Skeletal muscle tissue (tissue), 4 donors: ENCODE measurements around the gene PACRG. TPM values are rescaled to one million over a fixed set of nuclear protein-coding genes. Genes with fewer than 3 reads are reported as not detected.

Experiments
- H3K27ac ChIP-seq: one replicate; pipeline ENCODE4 v1.7.0; 2013; ENCODE audit warnings: mild to moderate bottlenecking, low read depth, low read length, inconsistent platforms
- H3K27me3 ChIP-seq, 3 donors: one replicate each; pipeline ENCODE4 v1.7.0; 2013; ENCODE audit warnings: low read length in 3 of 3; ENCODE audit not compliant: control insufficient read depth in 3 of 3, insufficient read depth in 3 of 3
- H3K36me3 ChIP-seq, 3 donors: one replicate each; pipeline ENCODE4 v1.7.0; 2013; ENCODE audit warnings: low read length in 3 of 3; ENCODE audit not compliant: control insufficient read depth in 3 of 3, insufficient read depth in 3 of 3
- H3K4me1 ChIP-seq, 3 donors: one replicate each; pipeline ENCODE4 v1.7.0; 2013; ENCODE audit warnings: low read length in 3 of 3, mild to moderate bottlenecking in 3 of 3; ENCODE audit not compliant: control insufficient read depth in 3 of 3, insufficient read depth in 3 of 3
- H3K4me3 ChIP-seq, 3 donors: one replicate each; pipeline ENCODE4 v1.7.0; 2013; ENCODE audit warnings: low read length in 3 of 3
- H3K9ac ChIP-seq, 3 donors: one replicate each; pipeline ENCODE4 v1.7.0; 2013; ENCODE audit warnings: low read length in 3 of 3, mild to moderate bottlenecking in 3 of 3, moderate library complexity in 2 of 3, low read depth in 1 of 3
- H3K9me3 ChIP-seq, 3 donors: one replicate each; pipeline ENCODE4 v1.7.0; 2013; ENCODE audit warnings: low read length in 3 of 3; ENCODE audit not compliant: control insufficient read depth in 3 of 3
- total RNA-seq: library from RNA; depleted of rRNA; stranded (reverse); fragments of >200 nt; gene quantifications from one replicate; pipeline ENCODE4 v1.2.3, GENCODE V29; 2014
- donor health status: Osteomylitis.

Gene PACRG
- total RNA-seq, 1 donor from 2014 or later = 1.0 TPM

- Histone ChIP-seq H3K9ac (no peak overlapping the region), H3K27me3 (no peaks in the 10 kb centered on the region), H3K4me3 (no peak overlapping the region), H3K36me3 (no peaks in the 10 kb centered on the region), H3K9me3 (no peaks in the 10 kb centered on the region), H3K4me1 (peaks cover 0 to 10% (median 0%) of the 10 kb centered on the region in 3 donors), H3K27ac (no peak overlapping the region)
Observed at GRCh38 chr6:163175301-163175700, 447.5 kb downstream of the PACRG start.

GRCh38 chr6:163176097-163176496 is 448.3 kb downstream of the PACRG start:
- Histone ChIP-seq H3K27me3 (no peaks in the 10 kb centered on the region), H3K4me3 (no peak overlapping the region), H3K4me1 (peaks cover 3 to 14% (median 3%) of the 10 kb centered on the region in 3 donors), H3K9me3 (no peaks in the 10 kb centered on the region), H3K9ac (no peak overlapping the region), H3K36me3 (no peaks in the 10 kb centered on the region), H3K27ac (no peak overlapping the region)

GRCh38 chr6:163177007-163177406 is 449.2 kb downstream of the PACRG start:
- Histone ChIP-seq H3K4me3 (no peak overlapping the region), H3K27ac (no peak overlapping the region), H3K4me1 (peaks cover 3 to 21% (median 9%) of the 10 kb centered on the region in 3 donors), H3K36me3 (no peaks in the 10 kb centered on the region), H3K9me3 (no peaks in the 10 kb centered on the region), H3K27me3 (no peaks in the 10 kb centered on the region), H3K9ac (no peak overlapping the region)

GRCh38 chr6:163177892-163178420 is 450.2 kb downstream of the PACRG start:
- H3K9ac ChIP-seq = no peak overlapping the region
- no peaks in the 10 kb centered on the region for H3K27me3 ChIP-seq
- H3K27ac ChIP-seq = no peak overlapping the region
- peaks cover 4 to 21% (median 9%) of the 10 kb centered on the region in 3 donors for H3K4me1 ChIP-seq
- H3K4me3 ChIP-seq = no peak overlapping the region
- no peaks in the 10 kb centered on the region for H3K9me3 ChIP-seq
- H3K36me3 ChIP-seq = no peaks in the 10 kb centered on the region

- Histone ChIP-seq H3K27me3 (no peaks in the 10 kb centered on the region), H3K4me3 (no peak overlapping the region), H3K9ac (no peak overlapping the region), H3K27ac (no peak overlapping the region), H3K4me1 (peaks cover 9 to 21% (median 12%) of the 10 kb centered on the region in 3 donors), H3K36me3 (no peaks in the 10 kb centered on the region), H3K9me3 (no peaks in the 10 kb centered on the region)
Observed at GRCh38 chr6:163179061-163179460, 451.3 kb downstream of the PACRG start.

GRCh38 chr6:163179721-163180120 is 451.9 kb downstream of the PACRG start:
- no peak overlapping the region for H3K27ac ChIP-seq
- no peaks in the 10 kb centered on the region for H3K27me3 ChIP-seq
- no peak overlapping the region for H3K4me3 ChIP-seq
- H3K4me1 ChIP-seq = peaks cover 9 to 21% (median 12%) of the 10 kb centered on the region in 3 donors
- no peak overlapping the region for H3K9ac ChIP-seq
- H3K9me3 ChIP-seq = no peaks in the 10 kb centered on the region
- H3K36me3 ChIP-seq = no peaks in the 10 kb centered on the region

GRCh38 chr6:163180874-163181541 is 453.2 kb downstream of the PACRG start:
- Histone ChIP-seq H3K27me3 (no peaks in the 10 kb centered on the region), H3K36me3 (no peaks in the 10 kb centered on the region), H3K4me3 (peak overlapping the region; percentile 16 to 63 (median 52)), H3K9ac (peak overlapping the region in 2 of 3 donors; percentile 65 to 68), H3K4me1 (peaks cover 9 to 21% (median 12%) of the 10 kb centered on the region in 3 donors), H3K9me3 (no peaks in the 10 kb centered on the region), H3K27ac (peak overlapping the region; percentile 71)

- peak overlapping the region; percentile 16 to 63 (median 52) for H3K4me3 ChIP-seq
- no peaks in the 10 kb centered on the region for H3K27me3 ChIP-seq
- peak overlapping the region; percentile 65 to 68 (median 65) for H3K9ac ChIP-seq
- peaks cover 9 to 19% (median 12%) of the 10 kb centered on the region in 3 donors for H3K4me1 ChIP-seq
- no peaks in the 10 kb centered on the region for H3K36me3 ChIP-seq
- H3K9me3 ChIP-seq = no peaks in the 10 kb centered on the region
- peak overlapping the region; percentile 71 for H3K27ac ChIP-seq
Observed at GRCh38 chr6:163181666-163182180, 453.9 kb downstream of the PACRG start.

GRCh38 chr6:163182696-163183095 is 454.9 kb downstream of the PACRG start:
- Histone ChIP-seq H3K4me3 (no peak overlapping the region), H3K4me1 (peaks cover 9 to 16% (median 12%) of the 10 kb centered on the region in 3 donors)

GRCh38 chr6:163183806-163184205 is 456.0 kb downstream of the PACRG start:
- Histone ChIP-seq H3K27ac (peak overlapping the region; percentile 28), H3K4me3 (no peak overlapping the region), H3K9ac (peak overlapping the region in 1 of 3 donors; percentile 11), H3K27me3 (no peaks in the 10 kb centered on the region), H3K4me1 (peaks cover 9 to 12% (median 11%) of the 10 kb centered on the region in 3 donors), H3K9me3 (no peaks in the 10 kb centered on the region), H3K36me3 (no peaks in the 10 kb centered on the region)

More at GRCh38 chr6:163182696-163183095, 454.9 kb downstream of the PACRG start:
- H3K27ac ChIP-seq = peak overlapping the region; percentile 28
- H3K36me3 ChIP-seq = no peaks in the 10 kb centered on the region
- no peaks in the 10 kb centered on the region for H3K27me3 ChIP-seq
- H3K9me3 ChIP-seq = no peaks in the 10 kb centered on the region
- no peak overlapping the region for H3K9ac ChIP-seq
